Ramos (cell line): ENCODE data around the gene PTPRG.
"Not testable (repeated sequence)": the region's sequence is repeated elsewhere in the genome, so short reads cannot be mapped to it uniquely, and the experiment has no call there.

Source experiments
- in situ Hi-C: fragments of 300-500 bp; cut with MboI; formaldehyde crosslinking; loops from one replicate; pipeline ENCODE4 v1.14.3; 2022; ENCODE audit warnings: low sequenced_read_pairs; ENCODE audit not compliant: unreplicated experiment

Gene PTPRG

GRCh38 chr3:61997101-61997500 lies 435.7 kb downstream of the PTPRG start:
- in situ Hi-C loops: no loop called here

- in situ Hi-C loops: no loop called here
Observed at GRCh38 chr3:62003835-62004234, 442.5 kb downstream of the PTPRG start.

- in situ Hi-C loops: no loop called here
Observed at GRCh38 chr3:62007036-62007435, 445.7 kb downstream of the PTPRG start.

- in situ Hi-C loops: no loop called here
Observed at GRCh38 chr3:62010989-62011388, 449.6 kb downstream of the PTPRG start.

- in situ Hi-C loops: no loop called here
Observed at GRCh38 chr3:62011666-62012065, 450.3 kb downstream of the PTPRG start.

GRCh38 chr3:62013951-62014350 lies 452.6 kb downstream of the PTPRG start:
- in situ Hi-C loops: no loop called here

GRCh38 chr3:62015111-62015510 lies 453.7 kb downstream of the PTPRG start:
- in situ Hi-C loops: no loop called here

GRCh38 chr3:62019906-62020305 lies 458.5 kb downstream of the PTPRG start:
- in situ Hi-C loops: no loop called here

GRCh38 chr3:62020706-62021105 lies 459.3 kb downstream of the PTPRG start:
- in situ Hi-C loops: no loop called here

GRCh38 chr3:62022312-62022711 lies 460.9 kb downstream of the PTPRG start:
- in situ Hi-C loops: no loop called here

- in situ Hi-C loops: no loop called here
Observed at GRCh38 chr3:62024882-62025281, 463.5 kb downstream of the PTPRG start.

- in situ Hi-C loops: no loop called here
Observed at GRCh38 chr3:62025913-62026312, 464.5 kb downstream of the PTPRG start.

- in situ Hi-C loops: no loop called here
Observed at GRCh38 chr3:62027241-62027640, 465.9 kb downstream of the PTPRG start.

GRCh38 chr3:62027796-62028195 lies 466.4 kb downstream of the PTPRG start:
- in situ Hi-C loops: no loop called here

- in situ Hi-C loops: no loop called here
Observed at GRCh38 chr3:62028236-62028635, 466.9 kb downstream of the PTPRG start.

- in situ Hi-C loops: no loop called here
Observed at GRCh38 chr3:62032738-62033137, 471.4 kb downstream of the PTPRG start.

- in situ Hi-C loops: no loop called here
Observed at GRCh38 chr3:62035402-62036057, 474.2 kb downstream of the PTPRG start.

GRCh38 chr3:62036726-62037125 lies 475.4 kb downstream of the PTPRG start:
- in situ Hi-C loops: no loop called here

- in situ Hi-C loops: not testable (repeated sequence)
Observed at GRCh38 chr3:62038798-62039197, 477.4 kb downstream of the PTPRG start.

- in situ Hi-C loops: no loop called here
Observed at GRCh38 chr3:62039586-62039985, 478.2 kb downstream of the PTPRG start.

GRCh38 chr3:62041681-62042080 lies 480.3 kb downstream of the PTPRG start:
- in situ Hi-C loops: no loop called here

- in situ Hi-C loops: no loop called here
Observed at GRCh38 chr3:62044874-62045411, 483.6 kb downstream of the PTPRG start.
